HCT116 (cell line): ENCODE results near the gene MBD3. TPM values are rescaled to one million over a fixed set of nuclear protein-coding genes. Genes with fewer than 3 reads are reported as not detected.

ENCODE experiments used
- ATAC-seq: fragments of 200-7000 bp; cut with Tn5 transposase; 2 replicates; pipeline ENCODE4 v1.9.1; 2020; ENCODE audit warnings: mild to moderate bottlenecking, moderate library complexity
- BruUV-seq: library from RNA; stranded (reverse); fragments of 400-500 nt; replicated peaks from 2 replicates; lab custom pipeline; 2021; lab: Mats Ljungman, UMichigan
- CTCF ChIA-PET: fragments of 300-600 bp; sonication (Branson Sonifier 250); formaldehyde crosslinking; loops from one replicate; lab custom pipeline; 2021; ENCODE audit warnings: antibody characterized with exemption; lab: Charles Lee
- POLR2A ChIA-PET: fragments of 300-600, 350-600 bp; sonication (Branson Sonifier 250); formaldehyde crosslinking; loops from one replicate; lab custom pipeline; 2021; ENCODE audit warnings: antibody characterized with exemption; lab: Charles Lee
- RAD21 ChIA-PET, 2 experiments: fragments of 300-600 bp; sonication (Branson Sonifier 250); formaldehyde crosslinking; loops; one replicate each; lab custom pipeline; 2023; ENCODE audit warnings: low total read pairs in 2 of 2; ENCODE audit not compliant: uncharacterized antibody in 2 of 2, unreplicated experiment in 2 of 2, low non-redundant PET in 1 of 2; lab: Charles Lee
- DNase-seq: peaks from one replicate; pipeline ENCODE4 v3.0.0-alpha.2; 2010; ENCODE audit warnings: low read depth, low spot score
- H2AFZ ChIP-seq: fragments of 200-600 bp; shearing (Covaris generic), sonication (generic); 2 replicates; pipeline ENCODE4 v1.6.1; 2017; ENCODE audit warnings: low read depth, mixed run types, mixed read lengths, antibody characterized with exemption, low read length; ENCODE audit not compliant: poor library complexity, severe bottlenecking
- H3K27ac ChIP-seq: 2 replicates; pipeline ENCODE4 v1.5.1; 2012; ENCODE audit warnings: low read depth, low read length
- H3K27me3 ChIP-seq: fragments of 200-600 bp; sonication (generic); 2 replicates; pipeline ENCODE4 v1.6.1; 2016; ENCODE audit warnings: mixed run types, low read length, mixed read lengths; ENCODE audit not compliant: insufficient read depth
- H3K36me3 ChIP-seq, 2 experiments: fragments of 200-500 bp in 1 of 2; fragments of 200-600 bp in 1 of 2; sonication (Bioruptor generic) in 1 of 2; sonication (generic) in 1 of 2; 2 replicates each; pipeline versions ENCODE4 v1.5.1 to v1.6.1; 2014 to 2016; ENCODE audit warnings: low read length in 2 of 2, inconsistent platforms in 1 of 2, mixed read lengths in 1 of 2, mixed run types in 1 of 2; ENCODE audit not compliant: insufficient read depth in 2 of 2, control insufficient read depth in 1 of 2
- H3K4me1 ChIP-seq, 2 experiments: fragments of 200-600 bp in 1 of 2; sonication (generic) in 1 of 2; 2 replicates each; pipeline versions ENCODE4 v1.5.1 to v1.6.1; 2012 to 2017; ENCODE audit warnings: low read length in 2 of 2, inconsistent platforms in 1 of 2, mild to moderate bottlenecking in 1 of 2, mixed read lengths in 1 of 2, mixed run types in 1 of 2, moderate library complexity in 1 of 2; ENCODE audit not compliant: insufficient read depth in 2 of 2, control insufficient read depth in 1 of 2
- H3K4me2 ChIP-seq: fragments of 200-600 bp; sonication (generic); 2 replicates; pipeline ENCODE4 v1.6.1; 2017; ENCODE audit warnings: mixed run types, low read length, mixed read lengths
- H3K4me3 ChIP-seq, 2 experiments: fragments of 200-600 bp in 1 of 2; sonication (generic) in 1 of 2; replicated peaks in 1 of 2; 2 replicates each; pipeline ENCODE4 v1.5.1; 2011 to 2016; ENCODE audit warnings: low read length in 2 of 2, control low read depth in 1 of 2, low read depth in 1 of 2, mild to moderate bottlenecking in 1 of 2, mixed read lengths in 1 of 2, mixed run types in 1 of 2
- H3K79me2 ChIP-seq: fragments of 200-600 bp; sonication (generic); 2 replicates; pipeline ENCODE4 v1.6.1; 2017; ENCODE audit warnings: mild to moderate bottlenecking, mixed run types, low read length, moderate library complexity, mixed read lengths; ENCODE audit not compliant: insufficient read depth
- H3K9ac ChIP-seq: fragments of 200-600 bp; sonication (generic); 2 replicates; pipeline ENCODE4 v1.6.1; 2016; ENCODE audit warnings: low read length, mixed read lengths
- H3K9me2 ChIP-seq: fragments of 200-600 bp; sonication (generic), shearing (Covaris generic); 2 replicates; pipeline ENCODE4 v1.6.1; 2017; ENCODE audit warnings: mixed run types, mild to moderate bottlenecking, moderate library complexity; ENCODE audit not compliant: insufficient read depth
- H3K9me3 ChIP-seq, 2 experiments: fragments of 200-500 bp in 1 of 2; fragments of 200-600 bp in 1 of 2; sonication (Bioruptor generic) in 1 of 2; sonication (generic) in 1 of 2; 2 replicates each; pipeline ENCODE4 v1.6.1; 2014 to 2017; ENCODE audit warnings: low read length in 2 of 2, mixed read lengths in 2 of 2, inconsistent platforms in 1 of 2, low read depth in 1 of 2, mild to moderate bottlenecking in 1 of 2, mixed run types in 1 of 2, moderate library complexity in 1 of 2; ENCODE audit not compliant: control insufficient read depth in 1 of 2, insufficient read depth in 1 of 2
- H4K20me1 ChIP-seq: fragments of 200-600 bp; sonication (generic), shearing (Covaris generic); 2 replicates; pipeline ENCODE4 v1.6.1; 2017; ENCODE audit warnings: mixed run types, mild to moderate bottlenecking, moderate library complexity; ENCODE audit not compliant: insufficient read depth
- CEBPB ChIP-seq: IDR thresholded peaks from 2 replicates; pipeline ENCODE4 v1.6.1; 2012; ENCODE audit warnings: low read depth
- EZH2 ChIP-seq: fragments of 200-600 bp; sonication (generic); IDR thresholded peaks from 2 replicates; pipeline ENCODE4 v1.6.1; 2017; ENCODE audit warnings: antibody characterized with exemption, mixed run types
- FOSL1 ChIP-seq: IDR thresholded peaks from 2 replicates; pipeline ENCODE4 v1.6.1; 2012; ENCODE audit warnings: low read depth
- JUND ChIP-seq: IDR thresholded peaks from 2 replicates; pipeline ENCODE4 v1.6.1; 2012
- MAX ChIP-seq: IDR thresholded peaks from 2 replicates; pipeline ENCODE4 v1.6.1; 2012
- POLR2A ChIP-seq: IDR thresholded peaks from 2 replicates; pipeline ENCODE4 v1.7.0; 2011; ENCODE audit warnings: borderline replicate concordance; ENCODE audit not compliant: insufficient read depth, insufficient read length; ENCODE audit errors: extremely low read depth
- POLR2AphosphoS5 ChIP-seq: IDR thresholded peaks from 2 replicates; pipeline ENCODE4 v1.6.1; 2011; ENCODE audit warnings: mild to moderate bottlenecking, low read depth, low read length, moderate library complexity
- RAD21 ChIP-seq: IDR thresholded peaks from 2 replicates; pipeline ENCODE4 v1.6.1; 2012; ENCODE audit warnings: low read depth, mild to moderate bottlenecking
- REST ChIP-seq: IDR thresholded peaks from 2 replicates; pipeline ENCODE4 v1.6.1; 2012; ENCODE audit warnings: low read depth
- SP1 ChIP-seq: IDR thresholded peaks from 2 replicates; pipeline ENCODE4 v1.6.1; 2012; ENCODE audit warnings: low read depth
- SRF ChIP-seq: IDR thresholded peaks from 2 replicates; pipeline ENCODE4 v1.6.1; 2012; ENCODE audit warnings: low read depth
- TCF7L2 ChIP-seq: IDR thresholded peaks from 2 replicates; pipeline ENCODE4 v1.7.0; 2011; ENCODE audit warnings: borderline replicate concordance, inconsistent platforms; ENCODE audit not compliant: insufficient read depth, insufficient read length; ENCODE audit errors: extremely low read depth
- YY1 ChIP-seq: IDR thresholded peaks from 2 replicates; pipeline ENCODE4 v1.6.1; 2011; ENCODE audit warnings: low read length, low read depth, moderate library complexity, mild to moderate bottlenecking; ENCODE audit not compliant: insufficient replicate concordance; ENCODE audit errors: extremely low read depth
- ZFX ChIP-seq: fragments of 450-650 bp; IDR thresholded peaks from 2 replicates; pipeline ENCODE4 v1.6.1; 2017
- ZNF274 ChIP-seq: fragments of 200-500 bp; sonication (Bioruptor generic); IDR thresholded peaks from 2 replicates; pipeline ENCODE4 v1.6.1; 2014; ENCODE audit warnings: mild to moderate bottlenecking, low read depth, low read length, inconsistent platforms
- intact Hi-C: fragments of 100-400 bp; cut with micrococcal nuclease; formaldehyde crosslinking; loops from 2 replicates; pipeline ENCODE4 v1.10.0; 2022
- total RNA-seq: library from RNA; stranded (reverse); gene quantifications from one replicate; pipeline ENCODE4 v1.2.1, GENCODE V29; 2021; ENCODE audit not compliant: unreplicated experiment
- TF ChIP-seq, protein P1 (sequence below), 3 experiments: fragments of 200-600 bp in 1 of 3; sonication (generic) in 1 of 3; IDR thresholded peaks in 2 of 3; conservative IDR thresholded peaks in 1 of 3; 2 replicates each; pipeline ENCODE4 v1.5.1; 2012 to 2017; ENCODE audit warnings: low read depth in 2 of 3, low read length in 2 of 3, antibody characterized with exemption in 1 of 3, borderline replicate concordance in 1 of 3, control low read depth in 1 of 3, mild to moderate bottlenecking in 1 of 3, mixed read lengths in 1 of 3, mixed run types in 1 of 3, moderate library complexity in 1 of 3; ENCODE audit not compliant: insufficient read depth in 1 of 3
- TF ChIP-seq, protein P2 (sequence below): IDR thresholded peaks from 2 replicates; pipeline ENCODE4 v1.6.1; 2012

Gene MBD3
- total RNA-seq, 1 experiment from 2014 or later = 85.7 TPM

GRCh38 chr19:1627194-1627593 lies 34.5 kb upstream of the MBD3 start:
- ChIA-PET CTCF (interaction anchor here (0.6 kb wide), 1 partner anchor 137 kb away, joined by 3 read pairs; no protein-coding TSS in a partner anchor), POLR2A (no interaction called here), RAD21 (no interaction called here)
- H3K36me3 ChIP-seq = peaks cover 8 to 24% of the 10 kb centered on the region in 2 experiments; a peak in 2 of 4 replicates
- H2AFZ ChIP-seq = no peak overlapping the region
- intact Hi-C loops = no loop called here
- no peaks in the 10 kb centered on the region for H3K4me1 ChIP-seq
- H3K9me2 ChIP-seq = no peaks in the 10 kb centered on the region
- H3K27me3 ChIP-seq = no peaks in the 10 kb centered on the region
- no peak overlapping the region; the same call in 1 of the 2 replicates for H3K27ac ChIP-seq
- H3K9me3 ChIP-seq = no peaks in the 10 kb centered on the region
- H3K4me3 ChIP-seq = no peak overlapping the region
- no TSS peak for BruUV-seq
- DNase-seq (no peak), ATAC-seq (no peak)
- H3K79me2 ChIP-seq = peaks cover 7% of the 10 kb centered on the region; the same call in 1 of the 2 replicates
- no peak overlapping the region for H3K9ac ChIP-seq
- no peaks in the 10 kb centered on the region for H4K20me1 ChIP-seq
- no peak overlapping the region for H3K4me2 ChIP-seq
- TF ChIP-seq POLR2AphosphoS5 (no peak), TCF7L2 (no peak), EZH2 (no peak), ZNF274 (no peak), CEBPB (no peak), MAX (no peak), SP1 (no peak), REST (no peak), RAD21 (no peak), YY1 (no peak), FOSL1 (no peak), POLR2A (no peak), JUND (no peak), SRF (no peak), ZFX (no peak)
- TF ChIP-seq, protein P1, sequence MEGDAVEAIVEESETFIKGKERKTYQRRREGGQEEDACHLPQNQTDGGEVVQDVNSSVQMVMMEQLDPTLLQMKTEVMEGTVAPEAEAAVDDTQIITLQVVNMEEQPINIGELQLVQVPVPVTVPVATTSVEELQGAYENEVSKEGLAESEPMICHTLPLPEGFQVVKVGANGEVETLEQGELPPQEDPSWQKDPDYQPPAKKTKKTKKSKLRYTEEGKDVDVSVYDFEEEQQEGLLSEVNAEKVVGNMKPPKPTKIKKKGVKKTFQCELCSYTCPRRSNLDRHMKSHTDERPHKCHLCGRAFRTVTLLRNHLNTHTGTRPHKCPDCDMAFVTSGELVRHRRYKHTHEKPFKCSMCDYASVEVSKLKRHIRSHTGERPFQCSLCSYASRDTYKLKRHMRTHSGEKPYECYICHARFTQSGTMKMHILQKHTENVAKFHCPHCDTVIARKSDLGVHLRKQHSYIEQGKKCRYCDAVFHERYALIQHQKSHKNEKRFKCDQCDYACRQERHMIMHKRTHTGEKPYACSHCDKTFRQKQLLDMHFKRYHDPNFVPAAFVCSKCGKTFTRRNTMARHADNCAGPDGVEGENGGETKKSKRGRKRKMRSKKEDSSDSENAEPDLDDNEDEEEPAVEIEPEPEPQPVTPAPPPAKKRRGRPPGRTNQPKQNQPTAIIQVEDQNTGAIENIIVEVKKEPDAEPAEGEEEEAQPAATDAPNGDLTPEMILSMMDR (IDR thresholded peaks at IDR 0.05 in 2 of 3, conservative IDR thresholded peaks at IDR 0.05 in 1 of 3; ENCODE audit: borderline replicate concordance in 1 of 3, insufficient read depth in 1 of 3, low read depth in 2 of 3, low read length in 2 of 3) = no peak
- TF ChIP-seq, protein P2, sequence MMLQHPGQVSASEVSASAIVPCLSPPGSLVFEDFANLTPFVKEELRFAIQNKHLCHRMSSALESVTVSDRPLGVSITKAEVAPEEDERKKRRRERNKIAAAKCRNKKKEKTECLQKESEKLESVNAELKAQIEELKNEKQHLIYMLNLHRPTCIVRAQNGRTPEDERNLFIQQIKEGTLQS = no peak
- TF ChIP-seq, all 23 proteins: peak for 0
